Mesendoderm (in vitro differentiated cells): Measurements from ENCODE around the gene FMN1.
A peak's percentile ranks its signal among the peaks of the same experiment; 100 is the strongest.

ENCODE experiments used
- DNase-seq: peaks from one replicate; pipeline ENCODE4 v3.0.0; 2013
- H2AK5ac ChIP-seq: 2 replicates; pipeline ENCODE4 v1.6.1; 2013; ENCODE audit warnings: low read length, inconsistent platforms
- H2BK120ac ChIP-seq: 2 replicates; pipeline ENCODE4 v1.6.1; 2013; ENCODE audit warnings: low read depth, mild to moderate bottlenecking, low read length, moderate library complexity, mixed read lengths
- H2BK15ac ChIP-seq: replicated peaks from 2 replicates; pipeline ENCODE4 v1.6.1; 2013; ENCODE audit warnings: low read depth, mild to moderate bottlenecking, moderate library complexity
- H2BK5ac ChIP-seq: 2 replicates; pipeline ENCODE4 v1.6.1; 2013; ENCODE audit warnings: low read length, inconsistent platforms
- H3K18ac ChIP-seq: 2 replicates; pipeline ENCODE4 v1.6.1; 2013; ENCODE audit warnings: mild to moderate bottlenecking, low read length, mixed read lengths
- H3K23ac ChIP-seq: one replicate; pipeline ENCODE4 v1.6.1; 2013; ENCODE audit warnings: low read length
- H3K27ac ChIP-seq: 2 replicates; pipeline ENCODE4 v1.5.1; 2013; ENCODE audit warnings: low read depth, mild to moderate bottlenecking, inconsistent platforms, low read length, moderate library complexity
- H3K27me3 ChIP-seq: 2 replicates; pipeline ENCODE4 v1.6.1; 2013; ENCODE audit warnings: low read length, control low read depth, mild to moderate bottlenecking, inconsistent platforms; ENCODE audit not compliant: insufficient read depth, poor library complexity
- H3K36me3 ChIP-seq: 2 replicates; pipeline ENCODE4 v1.6.1; 2013; ENCODE audit warnings: low read length, inconsistent platforms; ENCODE audit not compliant: control insufficient read depth, insufficient read depth
- H3K4ac ChIP-seq: one replicate; pipeline ENCODE4 v1.6.1; 2013; ENCODE audit warnings: low read depth, mild to moderate bottlenecking, low read length, moderate library complexity
- H3K4me1 ChIP-seq: 2 replicates; pipeline ENCODE4 v1.6.1; 2013; ENCODE audit warnings: low read depth, low read length, inconsistent platforms; ENCODE audit not compliant: control insufficient read depth
- H3K4me2 ChIP-seq: 2 replicates; pipeline ENCODE4 v1.6.1; 2013; ENCODE audit warnings: low read length
- H3K4me3 ChIP-seq: 2 replicates; pipeline ENCODE4 v1.5.1; 2013; ENCODE audit warnings: mild to moderate bottlenecking, low read length
- H3K56ac ChIP-seq: one replicate; pipeline ENCODE4 v1.6.1; 2013; ENCODE audit warnings: low read length
- H3K79me1 ChIP-seq: 2 replicates; pipeline ENCODE4 v1.6.1; 2013; ENCODE audit warnings: low read length, inconsistent platforms
- H3K79me2 ChIP-seq: 2 replicates; pipeline ENCODE4 v1.6.1; 2013; ENCODE audit warnings: mild to moderate bottlenecking, low read length; ENCODE audit not compliant: control insufficient read depth, insufficient read depth
- H3K9ac ChIP-seq: 2 replicates; pipeline ENCODE4 v1.6.1; 2013; ENCODE audit warnings: low read length, inconsistent platforms
- H4K5ac ChIP-seq: one replicate; pipeline ENCODE4 v1.6.1; 2013; ENCODE audit warnings: low read length
- H4K8ac ChIP-seq: one replicate; pipeline ENCODE4 v1.6.1; 2013; ENCODE audit warnings: low read depth, mild to moderate bottlenecking, control low read depth, low read length, moderate library complexity
- WGBS: extraction: QIAGEN DNeasy Blood & Tissue Kit; methylation state at CpG from one replicate; pipeline ENCODE4 v1.1.7; 2013; ENCODE audit warnings: low lambda C conversion rate, missing lambda C conversion rate; ENCODE audit not compliant: insufficient coverage; ENCODE audit errors: extremely low coverage; 5-methylcytosine and 5-hydroxymethylcytosine counted together

The FMN1 gene

GRCh38 chr15:32877252-32878019, 317.1 kb downstream of the FMN1 start:
- H3K9ac ChIP-seq, result no peak overlapping the region
- H3K18ac ChIP-seq, result no peak overlapping the region
- H2AK5ac ChIP-seq, result no peak overlapping the region

GRCh38 chr15:32873284-32874114, 321.0 kb downstream of the FMN1 start:
- Histone ChIP-seq H2BK5ac (no peak overlapping the region), H3K79me2 (no peaks in the 10 kb centered on the region), H3K18ac (no peak overlapping the region), H3K79me1 (no peaks in the 10 kb centered on the region), H2BK15ac (no peak overlapping the region), H3K4me2 (no peak overlapping the region), H2AK5ac (no peak overlapping the region), H4K8ac (no peak overlapping the region), H3K56ac (no peak overlapping the region), H3K4me3 (no peak overlapping the region), H3K23ac (no peak overlapping the region), H4K5ac (no peak overlapping the region), H3K9ac (no peak overlapping the region), H2BK120ac (no peak overlapping the region), H3K27ac (no peak overlapping the region), H3K4me1 (peaks cover 3% of the 10 kb centered on the region), H3K4ac (no peak overlapping the region), H3K27me3 (no peaks in the 10 kb centered on the region), H3K36me3 (no peaks in the 10 kb centered on the region)
- no CpG with 5 or more reads among the region's 15 CpGs for WGBS
- DNase-seq, result peak; percentile 15

More at GRCh38 chr15:32877252-32878019, 317.1 kb downstream of the FMN1 start:
- Histone ChIP-seq H4K5ac (no peak overlapping the region), H3K56ac (no peak overlapping the region), H2BK5ac (no peak overlapping the region), H3K4ac (no peak overlapping the region), H3K4me2 (no peak overlapping the region), H3K4me1 (peaks cover 3% of the 10 kb centered on the region), H3K23ac (no peak overlapping the region), H3K79me2 (no peaks in the 10 kb centered on the region), H4K8ac (no peak overlapping the region), H3K79me1 (no peaks in the 10 kb centered on the region), H3K4me3 (no peak overlapping the region), H2BK15ac (no peak overlapping the region), H3K27me3 (no peaks in the 10 kb centered on the region), H2BK120ac (no peak overlapping the region), H3K27ac (no peak overlapping the region), H3K36me3 (no peaks in the 10 kb centered on the region)
- DNase-seq, result no peak
- WGBS, result no CpG with 5 or more reads among the region's 3 CpGs

GRCh38 chr15:32872621-32873283, 321.8 kb downstream of the FMN1 start:
- no CpG with 5 or more reads among the region's 5 CpGs for WGBS
- Histone ChIP-seq H2BK120ac (no peak overlapping the region), H3K27me3 (no peaks in the 10 kb centered on the region), H3K9ac (no peak overlapping the region), H4K8ac (no peak overlapping the region), H3K56ac (no peak overlapping the region), H2AK5ac (no peak overlapping the region), H4K5ac (no peak overlapping the region), H3K27ac (no peak overlapping the region), H2BK5ac (no peak overlapping the region), H3K18ac (no peak overlapping the region), H3K79me1 (no peaks in the 10 kb centered on the region), H3K4ac (no peak overlapping the region), H3K4me3 (no peak overlapping the region), H3K23ac (no peak overlapping the region), H2BK15ac (no peak overlapping the region), H3K4me2 (no peak overlapping the region), H3K79me2 (no peaks in the 10 kb centered on the region), H3K36me3 (no peaks in the 10 kb centered on the region), H3K4me1 (peaks cover 3% of the 10 kb centered on the region)
- DNase-seq, result no peak

- Histone ChIP-seq H2BK5ac (no peak overlapping the region), H3K79me2 (no peaks in the 10 kb centered on the region), H3K9ac (no peak overlapping the region), H4K5ac (no peak overlapping the region), H3K18ac (no peak overlapping the region), H3K4ac (no peak overlapping the region), H3K56ac (no peak overlapping the region), H2AK5ac (no peak overlapping the region), H3K4me1 (peaks cover 3% of the 10 kb centered on the region), H4K8ac (no peak overlapping the region), H3K23ac (no peak overlapping the region), H3K36me3 (no peaks in the 10 kb centered on the region), H3K27me3 (no peaks in the 10 kb centered on the region), H3K4me2 (no peak overlapping the region), H3K4me3 (no peak overlapping the region), H2BK120ac (no peak overlapping the region), H3K79me1 (no peaks in the 10 kb centered on the region), H3K27ac (no peak overlapping the region), H2BK15ac (no peak overlapping the region)
- no CpG with 5 or more reads among the region's 2 CpGs for WGBS
- no peak for DNase-seq
Observed at GRCh38 chr15:32871883-32872282, 322.6 kb downstream of the FMN1 start.

- Histone ChIP-seq H3K27ac (no peak overlapping the region), H2BK120ac (no peak overlapping the region), H3K4me1 (peaks cover 5% of the 10 kb centered on the region), H3K79me1 (no peaks in the 10 kb centered on the region), H3K79me2 (no peaks in the 10 kb centered on the region), H2AK5ac (no peak overlapping the region), H4K5ac (no peak overlapping the region), H3K4ac (no peak overlapping the region), H3K18ac (no peak overlapping the region), H3K9ac (no peak overlapping the region), H3K56ac (no peak overlapping the region), H4K8ac (no peak overlapping the region), H3K36me3 (no peaks in the 10 kb centered on the region), H3K27me3 (no peaks in the 10 kb centered on the region), H2BK15ac (no peak overlapping the region), H3K23ac (no peak overlapping the region), H3K4me2 (no peak overlapping the region), H3K4me3 (no peak overlapping the region), H2BK5ac (no peak overlapping the region)
- WGBS, result no CpG with 5 or more reads among the region's 14 CpGs
- DNase-seq, result no peak
Observed at GRCh38 chr15:32870240-32871033, 324.1 kb downstream of the FMN1 start.
